HEK293 (cell line): ENCODE measurements around the gene SIK3.

ENCODE experiments used
- CTCF ChIP-seq: fragments of 450-650 bp; formaldehyde crosslinking; IDR thresholded peaks from 2 replicates; pipeline ENCODE4 v1.5.1; 2016; ENCODE audit warnings: missing biosample characterization, missing genetic modification characterization
- PRDM6 ChIP-seq: fragments of 450-650 bp; formaldehyde crosslinking; IDR thresholded peaks from 2 replicates; pipeline ENCODE4 v1.5.1; 2017; ENCODE audit warnings: missing biosample characterization, missing genetic modification characterization
- RBAK ChIP-seq: fragments of 450-650 bp; formaldehyde crosslinking; IDR thresholded peaks from 2 replicates; pipeline ENCODE4 v1.5.1; 2016; ENCODE audit warnings: missing biosample characterization, missing genetic modification characterization
- SCRT1 ChIP-seq: fragments of 450-650 bp; formaldehyde crosslinking; IDR thresholded peaks from 2 replicates; pipeline ENCODE4 v1.5.1; 2016; ENCODE audit warnings: missing biosample characterization, missing genetic modification characterization, borderline replicate concordance
- SP2 ChIP-seq: fragments of 450-650 bp; formaldehyde crosslinking; IDR thresholded peaks from 2 replicates; pipeline ENCODE4 v1.5.1; 2016; ENCODE audit warnings: missing biosample characterization, missing genetic modification characterization
- ZEB2 ChIP-seq: fragments of 450-650 bp; formaldehyde crosslinking; IDR thresholded peaks from 2 replicates; pipeline ENCODE4 v1.5.1; 2016; ENCODE audit warnings: missing biosample characterization, missing genetic modification characterization
- ZNF121 ChIP-seq: fragments of 450-650 bp; formaldehyde crosslinking; IDR thresholded peaks from 2 replicates; pipeline ENCODE4 v1.5.1; 2016; ENCODE audit warnings: missing biosample characterization, missing genetic modification characterization
- ZNF23 ChIP-seq: fragments of 450-650 bp; formaldehyde crosslinking; IDR thresholded peaks from 2 replicates; pipeline ENCODE4 v1.5.1; 2016; ENCODE audit warnings: missing biosample characterization, missing genetic modification characterization, borderline replicate concordance
- ZNF274 ChIP-seq, 2 experiments: fragments of 200-500 bp in 1 of 2; fragments of 450-650 bp in 1 of 2; sonication (Bioruptor generic) in 1 of 2; formaldehyde crosslinking in 1 of 2; IDR thresholded peaks; 2 replicates each; pipeline versions ENCODE4 v1.5.1 to v1.6.1; 2014 to 2016; ENCODE audit warnings: borderline replicate concordance in 1 of 2, inconsistent platforms in 1 of 2, low read length in 1 of 2, missing biosample characterization in 1 of 2, missing genetic modification characterization in 1 of 2
- ZNF366 ChIP-seq: fragments of 450-650 bp; formaldehyde crosslinking; conservative IDR thresholded peaks from 2 replicates; pipeline ENCODE4 v1.5.1; 2016; ENCODE audit warnings: missing biosample characterization, missing genetic modification characterization
- ZNF416 ChIP-seq: fragments of 450-650 bp; formaldehyde crosslinking; IDR thresholded peaks from 2 replicates; pipeline ENCODE4 v1.5.1; 2016; ENCODE audit warnings: missing biosample characterization, missing genetic modification characterization
- ZNF585B ChIP-seq: fragments of 450-650 bp; formaldehyde crosslinking; IDR thresholded peaks from 2 replicates; pipeline ENCODE4 v1.5.1; 2016; ENCODE audit warnings: missing biosample characterization, missing genetic modification characterization
- ZNF837 ChIP-seq: fragments of 450-650 bp; formaldehyde crosslinking; IDR thresholded peaks from 2 replicates; pipeline ENCODE4 v1.5.1; 2016; ENCODE audit warnings: missing biosample characterization, missing genetic modification characterization

- TF ChIP-seq CTCF, result no peak
- TF ChIP-seq ZNF23 (tag by site-specific recombination), result no peak
- no peak for TF ChIP-seq ZNF585B (tag by site-specific recombination)
- no peak for TF ChIP-seq ZEB2 (tag by site-specific recombination)
- no peak for TF ChIP-seq ZNF416 (tag by site-specific recombination)
- TF ChIP-seq ZNF366 (tag by site-specific recombination), result no peak
- TF ChIP-seq SP2, result no peak
- no peak for TF ChIP-seq ZNF121 (tag by site-specific recombination)
- TF ChIP-seq ZNF274 (IDR thresholded peaks at IDR 0.05; ENCODE audit: low read length), result no peak
- no peak for TF ChIP-seq ZNF274 (tag by site-specific recombination; IDR thresholded peaks at IDR 0.05; ENCODE audit: borderline replicate concordance)
- TF ChIP-seq ZNF837, result no peak
- no peak for TF ChIP-seq RBAK (tag by site-specific recombination)
- no peak for TF ChIP-seq SCRT1 (tag by site-specific recombination)
- no peak for TF ChIP-seq PRDM6 (tag by site-specific recombination)
Observed at GRCh38 chr11:116855413-116855812, 242.8 kb downstream of the SIK3 start.
